ENCODE measurements around the gene MTCH1. TPM values are rescaled to one million over a fixed set of nuclear protein-coding genes. Genes with fewer than 3 reads are reported as not detected.

The MTCH1 gene
- total and polyA plus RNA-seq, 10 of the 15 experiments (the other 5 are each of a cell fraction or from before 2014, with no cell fraction given): 7.2 to 128 (median 85.2) TPM

- no peak for TF ChIP-seq YBX1 (IDR thresholded peaks at IDR 0.05)
Measured at GRCh38 chr6:37033819-37034795, 48.1 kb upstream of the MTCH1 start (continued).

DNA sequence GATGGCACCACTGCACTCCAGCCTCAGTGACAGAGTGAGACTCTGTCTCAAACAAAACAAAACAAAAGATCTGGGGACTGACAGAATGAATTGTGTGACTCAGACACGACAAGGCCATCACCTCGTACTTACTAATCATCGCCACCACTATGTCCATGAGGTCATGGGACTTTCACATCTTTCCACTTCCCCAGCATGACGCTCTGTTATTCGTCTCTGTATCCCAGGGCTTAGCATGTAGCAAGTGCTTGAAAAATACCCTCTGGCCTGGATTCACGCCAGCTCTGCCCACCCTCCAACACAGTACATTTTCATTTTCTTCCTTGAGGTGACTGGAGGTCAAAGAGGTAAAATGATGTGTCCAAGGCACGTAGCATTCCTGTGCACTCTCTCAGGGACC lies 47.3 kb upstream of the MTCH1 start:
- Histone ChIP-seq H4K20me1 (ENCODE audit: control insufficient read depth, insufficient read depth) (no peaks in the 10 kb centered on the region), H3K9ac (ENCODE audit: control insufficient read depth, insufficient read depth, low read length) (no peak overlapping the region), H3K27ac (ENCODE audit: control insufficient read depth, insufficient read depth) (no peak overlapping the region), H3K9me3 (replicated peaks; ENCODE audit: control insufficient read depth, insufficient read depth, low read length) (no peaks in the 10 kb centered on the region; the same call in 2 of the 3 replicates), H2AFZ (ENCODE audit: control insufficient read depth, low read depth, low read length) (no peak overlapping the region), H3K27me3 (replicated peaks in 1 of 2; ENCODE audit: control insufficient read depth in 2 of 2, insufficient read depth in 2 of 2, low read length in 1 of 2) (no peaks in the 10 kb centered on the region), H3K79me2 (ENCODE audit: control insufficient read depth, insufficient read depth, low read length) (no peaks in the 10 kb centered on the region), H3K4me1 (ENCODE audit: control insufficient read depth, insufficient read depth, low read length) (no peaks in the 10 kb centered on the region), H3K36me3 (ENCODE audit: control insufficient read depth in 2 of 2, insufficient read depth in 2 of 2, low read length in 1 of 2) (peaks cover 0 to 5% of the 10 kb centered on the region in 2 experiments; a peak in 2 of 4 replicates), H3K4me3 (no peak overlapping the region), H3K4me2 (ENCODE audit: control insufficient read depth, insufficient read depth) (no peak overlapping the region)
- ChIA-PET POLR2A (no interaction called here), SMC1A (ENCODE audit: uncharacterized antibody, unreplicated experiment) (interaction anchor here (1.2 to 1.3 kb wide), 2 partner anchors 16 to 177 kb away, joined by 3 read pairs; no protein-coding TSS in a partner anchor), CTCF (interaction anchor here (0.9 to 2.5 kb wide), 8 partner anchors 11 to 176 kb away, joined by 3 to 10 read pairs (median 5); partner anchors contain the start of gene C6orf89), RAD21 (ENCODE audit: unreplicated experiment) (interaction anchor here (1.0 kb wide), 1 partner anchor 139 kb away, joined by 3 read pairs; no protein-coding TSS in a partner anchor)
- no peak for DNase-seq (ENCODE audit: low read depth, low spot score)
- in situ Hi-C loops (cut with MboI): no loop called here
- 0 out of 2 replicates have a peak, but pooled peaks have one; percentile 34 for TF ChIP-seq CREB1 (IDR thresholded peaks at IDR 0.05; ENCODE audit: low read depth)
- no peak for TF ChIP-seq KLF5 (IDR thresholded peaks at IDR 0.05; ENCODE audit: partially characterized antibody)
- WGBS (ENCODE audit: insufficient coverage, insufficient replicate concordance, low lambda C conversion rate, missing lambda C conversion rate): 78% methylated on average over 7 of the region's 7 CpGs
- FAIRE-seq: no peak
- BruUV-seq (replicated peaks): no TSS peak
- intact Hi-C loops (cut with micrococcal nuclease; ENCODE audit: unreplicated experiment): no loop called here
- ATAC-seq: no peak
